PFSK-1 (cell line): ENCODE measurements around the gene CFAP91.

Experiments used
- POLR2AphosphoS5 ChIP-seq: IDR thresholded peaks from 2 replicates; pipeline ENCODE4 v1.6.1; 2012; ENCODE audit warnings: low read depth, mild to moderate bottlenecking, control low read depth, low read length, moderate library complexity
- REST ChIP-seq, 2 experiments: IDR thresholded peaks; 2 replicates each; pipeline versions ENCODE4 v1.6.1 to v1.8.0; 2011 to 2012; ENCODE audit warnings: low read depth in 2 of 2, low read length in 2 of 2, control low read depth in 1 of 2, inconsistent platforms in 1 of 2, mild to moderate bottlenecking in 1 of 2, moderate library complexity in 1 of 2; ENCODE audit not compliant: insufficient read depth in 1 of 2
- SIN3A ChIP-seq: IDR thresholded peaks from 2 replicates; pipeline ENCODE4 v1.6.1; 2012; ENCODE audit warnings: mild to moderate bottlenecking, low read length, moderate library complexity, borderline replicate concordance; ENCODE audit not compliant: insufficient read depth
- TAF1 ChIP-seq: IDR thresholded peaks from 2 replicates; pipeline ENCODE4 v1.6.1; 2012; ENCODE audit warnings: low read length, control low read depth, borderline replicate concordance; ENCODE audit not compliant: insufficient read depth

- no peak for TF ChIP-seq SIN3A
- no peak for TF ChIP-seq POLR2AphosphoS5
- TF ChIP-seq REST (IDR thresholded peaks at IDR 0.05; ENCODE audit: insufficient read depth in 1 of 2, low read depth in 2 of 2, low read length in 2 of 2) = no peak
- TF ChIP-seq TAF1 = no peak
These were observed 1.7 kb upstream of the CFAP91 start for GRCh38 chr3:119700920-119701734.
